ENCODE measurements around the gene GPHN. TPM values are rescaled to one million over a fixed set of nuclear protein-coding genes. Genes with fewer than 3 reads are reported as not detected.
"Not testable (repeated sequence)": the region's sequence is repeated elsewhere in the genome, so short reads cannot be mapped to it uniquely, and the experiment has no call there.

GPHN gene
- total RNA-seq, 1 donor from 2014 or later: 8.8 TPM

- DNase-seq: not testable (repeated sequence)
These were observed 559.3 kb downstream of the GPHN start for GRCh38 chr14:67067070-67067814.

- DNase-seq: no peak
These were observed 560.3 kb downstream of the GPHN start for GRCh38 chr14:67068251-67068650.

- no peak for DNase-seq
These were observed 563.6 kb downstream of the GPHN start for GRCh38 chr14:67071506-67071905.

- no peak for DNase-seq
These were observed 570.0 kb downstream of the GPHN start for GRCh38 chr14:67077921-67078320.

- no peak for DNase-seq
These were observed 571.9 kb downstream of the GPHN start for GRCh38 chr14:67079846-67080245.

GRCh38 chr14:67108230-67108629, 600.3 kb downstream of the GPHN start:
- no peak for DNase-seq

GRCh38 chr14:67111022-67111421, 603.1 kb downstream of the GPHN start:
- no peak for DNase-seq

GRCh38 chr14:67112344-67112743, 604.4 kb downstream of the GPHN start:
- DNase-seq: no peak

GRCh38 chr14:67127174-67127573, 619.2 kb downstream of the GPHN start:
- no peak for DNase-seq

- no peak for DNase-seq
These were observed 621.8 kb downstream of the GPHN start for GRCh38 chr14:67129768-67130167.

GRCh38 chr14:67131691-67132090, 623.7 kb downstream of the GPHN start:
- peak; percentile 9 for DNase-seq

- no peak for DNase-seq
These were observed 625.2 kb downstream of the GPHN start for GRCh38 chr14:67133144-67133543.

- DNase-seq: peak; percentile 39
These were observed 625.9 kb downstream of the GPHN start for GRCh38 chr14:67133595-67134441.

- DNase-seq: peak; percentile 28
These were observed 629.9 kb downstream of the GPHN start for GRCh38 chr14:67137744-67138371.

- DNase-seq: no peak
These were observed 632.6 kb downstream of the GPHN start for GRCh38 chr14:67140556-67140955.

- no peak for DNase-seq
These were observed 633.4 kb downstream of the GPHN start for GRCh38 chr14:67141146-67141900.

- no peak for DNase-seq
These were observed 643.2 kb downstream of the GPHN start for GRCh38 chr14:67151082-67151666.

GRCh38 chr14:67158566-67158965, 650.6 kb downstream of the GPHN start:
- DNase-seq: no peak

- no peak for DNase-seq
These were observed 654.4 kb downstream of the GPHN start for GRCh38 chr14:67162385-67162784.

- peak; percentile 73 for DNase-seq
These were observed 658.5 kb downstream of the GPHN start for GRCh38 chr14:67166450-67166853.

GRCh38 chr14:67167420-67168109, 659.6 kb downstream of the GPHN start:
- DNase-seq: peak; percentile 8

- no peak for DNase-seq
These were observed 660.1 kb downstream of the GPHN start for GRCh38 chr14:67168110-67168441.
